Activated naive CD8-positive, alpha-beta T cell treated with anti-CD3 and anti-CD28 coated beads for 36 hours (primary cell): ENCODE measurements around the gene P3R3URF. TPM values are rescaled to one million over a fixed set of nuclear protein-coding genes. Genes with fewer than 3 reads are reported as not detected.
"Not testable (repeated sequence)": the region's sequence is repeated elsewhere in the genome, so short reads cannot be mapped to it uniquely, and the experiment has no call there.

Experiments used
- DNase-seq: peaks from one replicate; pipeline ENCODE4 v3.0.0; 2021
- H3K27ac Mint-ChIP-seq: one replicate; pipeline ENCODE4 v1.8.0; 2022; ENCODE audit warnings: mild to moderate bottlenecking, moderate library complexity, mixed read lengths
- H3K27me3 Mint-ChIP-seq: one replicate; pipeline ENCODE4 v1.8.0; 2022; ENCODE audit warnings: mild to moderate bottlenecking, mixed read lengths
- H3K36me3 Mint-ChIP-seq: one replicate; pipeline ENCODE4 v1.8.0; 2021; ENCODE audit warnings: mild to moderate bottlenecking, mixed read lengths
- H3K4me1 Mint-ChIP-seq: one replicate; pipeline ENCODE4 v1.8.0; 2021; ENCODE audit warnings: mixed read lengths
- H3K4me3 Mint-ChIP-seq: one replicate; pipeline ENCODE4 v1.8.0; 2022; ENCODE audit warnings: mild to moderate bottlenecking, moderate library complexity, mixed read lengths
- H3K9me3 Mint-ChIP-seq: one replicate; pipeline ENCODE4 v1.8.0; 2022; ENCODE audit warnings: mixed read lengths
- total RNA-seq, 2 experiments: library from RNA; stranded (reverse); gene quantifications; one replicate each; pipeline ENCODE4 v1.2.3, GENCODE V29; 2021

The P3R3URF gene
- not detected for total RNA-seq

DNA sequence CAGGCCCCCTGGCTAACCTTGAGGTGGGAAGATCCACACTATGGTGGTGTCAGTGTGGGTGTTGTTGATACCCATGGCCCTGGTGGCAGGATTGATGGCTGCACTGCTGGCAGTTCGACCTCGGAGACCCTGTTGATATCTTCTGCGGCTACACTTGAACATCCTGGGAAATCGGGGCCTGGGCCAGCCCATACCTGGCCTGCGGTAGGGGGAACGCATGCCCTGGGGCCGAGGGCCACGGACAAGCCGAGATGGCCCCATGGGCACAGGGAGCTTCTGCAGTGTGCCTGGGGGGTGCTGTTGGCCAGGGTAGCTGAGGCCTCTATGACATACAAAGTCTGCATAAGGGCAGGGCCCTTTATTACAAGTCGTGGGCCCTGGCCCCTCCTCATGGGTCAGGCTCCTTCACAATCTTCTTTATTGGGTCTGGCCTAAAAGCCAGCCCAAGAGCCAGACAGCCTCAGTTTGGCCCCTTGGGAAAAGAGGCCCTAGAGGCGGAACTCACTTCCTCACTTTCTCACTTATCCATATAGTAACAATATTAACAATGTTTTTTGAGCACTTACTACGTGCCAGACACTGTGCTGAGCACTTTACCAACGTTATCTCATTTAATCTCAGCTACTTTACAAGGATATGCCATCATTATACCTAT lies at the start of gene P3R3URF:
P3R3URF (minus strand) TSS at position 278 of the 655 bp plus-strand sequence; CDS start at position 261, 17 bp downstream.
- no peak within 1 kb of the TSS for H3K4me3 Mint-ChIP-seq

DNA sequence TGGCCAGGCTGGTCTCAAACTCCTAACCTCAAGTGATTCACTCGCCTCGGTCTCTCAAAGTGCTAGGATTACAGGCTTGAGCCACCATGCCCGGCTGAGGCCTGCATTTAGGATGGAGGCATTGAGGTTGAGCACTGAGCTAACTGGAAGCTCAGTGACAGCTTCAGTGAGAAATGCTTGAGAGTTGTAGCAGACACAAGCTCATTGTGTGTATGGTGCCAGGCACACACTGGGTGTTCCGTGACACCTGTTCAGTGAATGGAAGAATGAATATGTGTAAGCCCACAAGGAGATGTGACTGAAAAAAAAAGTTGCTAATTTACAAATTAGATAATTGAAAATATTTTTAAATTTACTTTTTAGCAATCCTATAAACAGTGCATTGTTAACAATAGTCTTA lies 48.7 kb upstream of the P3R3URF start:
- no peak overlapping the region for H3K4me3 Mint-ChIP-seq
- no peaks in the 10 kb centered on the region for H3K36me3 Mint-ChIP-seq
- no peaks in the 10 kb centered on the region for H3K9me3 Mint-ChIP-seq

More for the DNA sequence above, at the start of gene P3R3URF:
- H3K27ac Mint-ChIP-seq: no peak within 1 kb of the TSS
- H3K36me3 Mint-ChIP-seq: no peaks in the 10 kb centered on the region
- no peaks in the 10 kb centered on the region for H3K4me1 Mint-ChIP-seq
- DNase-seq: no peak
- no peaks in the 10 kb centered on the region for H3K9me3 Mint-ChIP-seq
- no peaks in the 10 kb centered on the region for H3K27me3 Mint-ChIP-seq

DNA sequence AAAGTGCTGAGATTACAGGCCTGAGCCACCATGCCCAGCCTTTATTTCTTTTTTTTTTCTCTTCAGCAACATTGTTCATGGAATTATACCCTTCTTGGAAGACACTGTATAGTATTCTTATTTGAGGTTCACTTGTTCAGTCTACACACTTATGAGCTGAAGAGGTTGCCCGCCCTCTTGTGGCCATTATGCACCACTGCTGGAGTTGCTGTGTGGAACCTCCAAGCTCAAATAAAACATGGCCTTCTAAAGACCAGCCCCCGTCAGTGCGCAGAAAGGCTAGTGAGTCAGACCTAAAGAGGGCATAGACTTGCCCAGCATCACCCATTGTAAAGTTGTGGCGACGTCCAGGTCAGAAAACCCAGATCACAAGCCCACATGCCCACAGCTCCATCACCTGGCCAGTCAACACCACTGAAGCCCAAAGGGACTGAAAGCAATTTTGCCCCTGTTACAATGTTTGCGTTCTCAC lies 47.2 kb upstream of the P3R3URF start:
- H3K27me3 Mint-ChIP-seq: no peaks in the 10 kb centered on the region
- H3K36me3 Mint-ChIP-seq: no peaks in the 10 kb centered on the region
- no peaks in the 10 kb centered on the region for H3K9me3 Mint-ChIP-seq
- H3K4me3 Mint-ChIP-seq: no peak overlapping the region
- H3K4me1 Mint-ChIP-seq: peaks cover 4% of the 10 kb centered on the region
- DNase-seq: peak; percentile 48
- no peak overlapping the region for H3K27ac Mint-ChIP-seq

More for the DNA sequence above, 48.7 kb upstream of the P3R3URF start:
- Mint-ChIP-seq H3K27me3 (no peaks in the 10 kb centered on the region), H3K27ac (no peak overlapping the region), H3K4me1 (peaks cover 6% of the 10 kb centered on the region)
- DNase-seq: no peak

DNA sequence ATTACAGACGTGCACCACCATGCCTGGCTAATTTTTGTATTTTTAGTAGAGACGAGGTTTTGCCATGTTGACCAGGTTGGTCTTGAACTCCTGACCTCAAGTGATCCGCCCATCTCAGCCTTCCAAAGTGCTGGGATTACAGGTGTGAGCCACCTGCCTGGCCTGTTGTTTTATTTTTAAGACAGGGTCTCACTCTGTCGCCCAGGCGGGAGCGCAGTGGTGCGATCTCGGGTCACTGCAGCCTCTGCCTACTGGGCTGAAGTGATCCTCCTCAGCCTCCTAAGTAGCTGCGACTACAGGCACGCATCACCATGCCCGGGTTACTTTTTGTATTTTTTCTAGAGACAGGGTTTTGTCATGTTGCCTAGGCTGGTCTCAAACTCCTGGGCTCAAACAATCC lies 46.8 kb upstream of the P3R3URF start:
- H3K9me3 Mint-ChIP-seq, H3K27me3 Mint-ChIP-seq: not testable (repeated sequence)

DNA sequence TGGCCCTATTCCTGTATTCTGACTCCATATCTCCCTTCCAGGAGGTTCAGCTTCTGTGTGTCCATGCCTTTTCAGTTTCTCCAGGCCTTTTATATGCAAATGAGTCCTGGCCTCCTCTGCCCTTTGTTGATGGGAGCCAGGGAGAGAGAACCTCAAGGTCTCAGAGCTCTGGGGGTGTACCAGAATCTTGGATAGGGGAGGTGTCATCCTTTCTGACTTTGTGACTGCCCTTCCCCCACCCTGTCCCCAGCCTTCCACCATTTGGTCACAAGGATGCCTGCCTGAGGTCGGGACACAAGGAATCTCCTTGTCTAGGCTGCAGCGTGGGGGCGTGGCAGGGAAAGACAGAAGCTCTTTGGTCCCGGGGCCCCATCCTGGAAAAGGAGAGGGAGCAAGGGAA lies 45.5 kb upstream of the P3R3URF start:
- no peak for DNase-seq
- peaks cover 4% of the 10 kb centered on the region for H3K4me1 Mint-ChIP-seq
- H3K36me3 Mint-ChIP-seq: no peaks in the 10 kb centered on the region
- no peak overlapping the region for H3K4me3 Mint-ChIP-seq
- H3K27ac Mint-ChIP-seq: no peak overlapping the region
- no peaks in the 10 kb centered on the region for H3K27me3 Mint-ChIP-seq
- H3K9me3 Mint-ChIP-seq: no peaks in the 10 kb centered on the region

More for the DNA sequence above, 46.8 kb upstream of the P3R3URF start:
- not testable (repeated sequence) for H3K36me3 Mint-ChIP-seq, H3K27ac Mint-ChIP-seq, H3K4me3 Mint-ChIP-seq, DNase-seq, H3K4me1 Mint-ChIP-seq

DNA sequence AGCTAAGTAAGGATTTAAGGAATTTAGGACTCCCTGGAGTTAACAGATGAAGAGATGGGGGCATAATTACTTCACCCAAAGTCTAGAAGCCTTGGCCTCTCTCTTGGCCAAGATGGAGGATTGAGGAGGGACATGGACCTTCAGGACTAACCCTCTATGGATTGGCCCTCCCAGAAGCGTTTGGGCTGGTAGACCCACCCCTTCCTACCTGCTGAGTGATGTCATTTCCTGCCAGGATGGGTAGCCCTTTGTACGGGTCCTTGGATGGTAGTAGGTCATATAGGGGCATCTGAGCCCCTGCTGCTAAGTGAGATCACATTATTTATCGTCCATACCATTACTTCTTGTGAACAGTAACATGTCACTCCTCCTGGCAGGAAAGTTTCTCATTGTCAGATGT lies 44.5 kb upstream of the P3R3URF start:
- H3K4me1 Mint-ChIP-seq: peaks cover 4% of the 10 kb centered on the region

DNA sequence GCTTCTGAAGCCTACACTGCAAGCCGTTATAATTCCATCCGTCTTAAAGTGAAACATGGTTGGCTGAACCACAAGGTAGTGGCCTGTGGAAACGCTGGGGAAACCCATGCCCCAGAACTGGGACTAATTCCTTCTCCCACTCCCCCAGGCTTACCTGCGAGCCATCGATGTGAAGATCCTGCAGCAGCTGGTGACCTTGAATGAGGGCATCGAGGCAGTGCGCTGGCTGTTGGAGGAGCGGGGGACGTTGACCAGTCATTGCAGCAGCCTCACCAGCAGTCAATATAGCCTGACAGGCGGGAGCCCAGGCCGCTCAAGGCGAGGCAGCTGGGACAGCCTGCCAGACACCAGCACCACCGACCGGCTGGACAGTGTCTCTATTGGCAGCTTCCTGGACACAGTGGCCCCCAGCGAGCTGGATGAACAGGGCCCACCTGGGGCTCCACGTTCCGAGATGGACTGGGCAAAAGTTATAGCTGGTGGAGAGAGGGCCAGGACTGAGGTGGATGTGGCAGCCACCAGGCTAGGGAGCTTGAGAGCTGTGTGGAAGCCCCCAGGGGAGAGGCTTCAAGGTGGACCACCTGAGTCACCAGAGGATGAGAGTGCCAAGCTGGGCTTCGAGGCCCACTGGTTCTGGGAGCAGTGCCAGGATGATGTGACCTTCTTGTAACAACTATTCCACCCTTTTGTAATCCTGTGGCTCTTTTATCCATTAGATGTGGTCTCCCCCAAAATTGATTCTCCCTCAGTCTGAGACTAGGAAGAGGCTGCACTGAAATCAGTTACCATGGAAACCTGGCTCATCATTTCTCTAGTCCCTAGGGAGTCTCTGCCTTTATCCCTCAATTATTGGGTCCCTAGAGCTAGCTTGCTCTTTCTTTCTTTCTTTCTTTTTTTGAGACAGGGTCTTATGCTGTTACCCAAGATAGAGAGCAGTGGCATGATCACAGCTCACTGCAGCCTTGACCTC lies 43.5 kb upstream of the P3R3URF start:
- no peak for DNase-seq
- Mint-ChIP-seq H3K4me1 (peaks cover 4% of the 10 kb centered on the region), H3K4me3 (no peak overlapping the region), H3K9me3 (no peaks in the 10 kb centered on the region), H3K27ac (no peak overlapping the region), H3K27me3 (no peaks in the 10 kb centered on the region), H3K36me3 (no peaks in the 10 kb centered on the region)

More for the DNA sequence above, 44.5 kb upstream of the P3R3URF start:
- Mint-ChIP-seq H3K27ac (no peak overlapping the region), H3K9me3 (no peaks in the 10 kb centered on the region), H3K4me3 (no peak overlapping the region), H3K36me3 (no peaks in the 10 kb centered on the region), H3K27me3 (no peaks in the 10 kb centered on the region)
- no peak for DNase-seq

DNA sequence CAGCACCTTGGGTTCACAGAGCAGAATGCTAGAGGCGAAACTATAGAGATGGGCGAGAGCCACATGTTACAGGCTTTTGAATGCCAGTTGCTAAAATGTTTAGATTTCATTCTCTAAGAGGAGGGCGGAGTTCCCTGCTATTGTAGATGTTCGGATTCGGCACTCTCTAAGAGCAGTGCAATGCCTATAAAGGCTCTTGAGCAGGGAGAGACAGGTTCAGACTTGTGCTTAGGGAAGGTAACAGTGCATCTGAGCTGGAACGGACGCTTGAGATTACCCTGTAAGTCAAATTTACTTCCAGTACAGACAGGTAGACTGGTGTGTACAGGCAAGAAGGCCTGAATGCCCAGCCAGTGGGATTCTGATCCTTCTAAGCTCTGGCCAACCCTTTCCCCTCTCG lies 42.2 kb upstream of the P3R3URF start:
- Mint-ChIP-seq H3K27ac (no peak overlapping the region), H3K36me3 (no peaks in the 10 kb centered on the region), H3K4me3 (no peak overlapping the region), H3K27me3 (no peaks in the 10 kb centered on the region), H3K4me1 (peaks cover 2% of the 10 kb centered on the region), H3K9me3 (no peaks in the 10 kb centered on the region)
- DNase-seq: no peak

DNA sequence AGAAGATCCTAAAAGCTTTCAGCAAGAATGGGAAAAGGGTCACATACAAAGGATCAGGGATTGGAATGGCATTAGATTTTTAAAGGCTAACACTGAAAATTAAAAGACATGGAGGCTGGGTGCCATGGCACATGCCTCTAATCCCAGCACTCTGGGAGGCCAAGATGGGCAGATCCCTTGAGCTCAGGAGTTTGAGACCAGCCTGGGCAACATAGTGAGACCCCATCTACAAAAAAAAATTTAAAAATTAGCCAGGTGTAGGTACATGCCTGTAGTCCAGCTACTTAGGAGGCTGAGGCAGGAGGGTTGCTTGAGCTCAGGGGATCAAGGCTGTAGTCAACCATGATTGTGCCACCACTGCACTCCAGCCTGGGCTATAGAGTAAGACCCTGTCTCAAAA lies 39.2 kb upstream of the P3R3URF start:
- Mint-ChIP-seq H3K36me3 (no peaks in the 10 kb centered on the region), H3K27me3 (no peaks in the 10 kb centered on the region), H3K27ac (no peak overlapping the region), H3K4me1 (no peaks in the 10 kb centered on the region), H3K4me3 (no peak overlapping the region), H3K9me3 (no peaks in the 10 kb centered on the region)
- no peak for DNase-seq

DNA sequence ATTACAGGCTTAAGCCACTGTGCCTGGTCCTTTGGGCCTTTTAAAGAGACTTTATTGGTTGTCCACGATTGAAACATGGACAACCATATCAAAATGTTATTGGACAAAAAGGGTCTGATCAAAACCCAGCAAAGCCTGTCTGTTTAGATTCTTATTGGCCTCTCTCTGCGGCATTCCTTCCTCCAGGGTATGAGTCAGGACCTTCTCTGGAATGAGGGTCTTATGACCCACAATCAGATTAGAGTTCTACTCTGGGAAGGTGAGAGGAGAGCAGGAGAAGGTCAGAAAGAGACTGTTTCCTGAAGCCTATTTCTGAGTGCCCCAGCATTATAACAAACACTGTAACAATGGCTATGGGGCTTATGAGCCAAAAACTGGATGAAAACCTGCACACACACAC lies 34.8 kb upstream of the P3R3URF start:
- no peaks in the 10 kb centered on the region for H3K27me3 Mint-ChIP-seq
- H3K4me1 Mint-ChIP-seq: no peaks in the 10 kb centered on the region
- no peaks in the 10 kb centered on the region for H3K36me3 Mint-ChIP-seq
- DNase-seq: no peak
- H3K4me3 Mint-ChIP-seq: no peak overlapping the region
- no peak overlapping the region for H3K27ac Mint-ChIP-seq
- no peaks in the 10 kb centered on the region for H3K9me3 Mint-ChIP-seq

DNA sequence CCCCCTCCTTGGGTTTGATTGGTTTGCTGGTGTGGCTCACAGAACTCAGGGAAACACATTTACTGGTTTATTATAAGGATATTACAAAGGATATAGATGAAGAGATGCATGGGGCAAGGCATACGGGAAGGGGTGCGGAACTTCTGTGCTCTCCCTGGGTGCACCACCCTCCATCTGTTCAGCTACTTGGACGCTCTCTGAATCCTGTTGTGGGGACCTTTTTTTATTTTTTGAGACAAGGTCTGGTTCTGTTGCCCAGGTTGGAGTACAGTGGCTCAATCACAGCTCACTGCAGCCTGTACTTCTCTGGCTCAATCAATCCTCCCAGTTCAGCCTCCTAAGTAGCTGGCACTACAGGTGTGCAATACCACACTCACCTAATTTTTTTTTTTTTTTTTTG lies 34.3 kb upstream of the P3R3URF start:
- Mint-ChIP-seq H3K4me3 (no peak overlapping the region), H3K9me3 (no peaks in the 10 kb centered on the region), H3K27ac (no peak overlapping the region), H3K27me3 (no peaks in the 10 kb centered on the region), H3K4me1 (no peaks in the 10 kb centered on the region), H3K36me3 (no peaks in the 10 kb centered on the region)
- no peak for DNase-seq

DNA sequence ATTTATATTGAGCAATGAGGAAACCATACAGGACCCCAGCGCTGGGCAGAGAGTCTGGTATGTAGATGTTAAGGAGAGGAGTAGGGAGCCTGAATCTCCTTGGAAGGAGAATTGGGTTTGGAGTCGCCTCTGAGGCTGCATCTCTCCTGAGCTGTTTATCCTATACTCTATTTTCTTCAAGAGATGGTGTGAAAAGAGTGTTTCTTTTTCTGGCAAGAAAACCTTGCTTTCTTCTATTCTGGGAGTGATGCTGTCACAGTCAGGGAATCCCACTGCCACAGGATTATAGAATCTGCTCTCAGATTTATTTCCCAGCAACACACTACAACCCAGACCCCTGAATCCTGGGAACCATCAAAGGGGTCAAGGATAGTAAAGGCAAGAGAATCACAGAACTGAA lies 30.1 kb upstream of the P3R3URF start:
- H3K36me3 Mint-ChIP-seq: no peaks in the 10 kb centered on the region

DNA sequence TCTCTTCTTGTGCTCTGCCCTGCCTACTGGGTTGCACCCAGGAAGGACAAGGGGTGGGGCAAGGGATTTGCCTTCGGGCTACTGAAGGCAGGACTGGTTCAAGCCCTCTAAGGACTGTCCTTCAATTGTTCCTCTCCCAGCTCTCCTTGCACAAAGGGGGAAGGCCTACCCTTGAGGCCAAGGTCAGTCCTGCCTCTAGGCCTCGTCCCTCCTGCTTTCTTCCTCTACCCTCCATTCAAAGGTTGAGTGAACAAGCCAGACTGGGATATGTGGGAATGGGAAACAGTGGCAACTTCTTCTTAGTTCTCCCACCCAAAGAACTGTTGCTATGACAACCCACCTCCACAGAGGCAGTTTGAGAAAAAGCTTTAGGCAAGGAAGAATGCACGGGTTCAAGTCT lies 29.5 kb upstream of the P3R3URF start:
- Mint-ChIP-seq H3K4me3 (no peak overlapping the region), H3K4me1 (peaks cover 9% of the 10 kb centered on the region), H3K27me3 (no peaks in the 10 kb centered on the region), H3K27ac (peak overlapping the region; percentile 13), H3K36me3 (no peaks in the 10 kb centered on the region), H3K9me3 (no peaks in the 10 kb centered on the region)
- no peak for DNase-seq

More for the DNA sequence above, 30.1 kb upstream of the P3R3URF start:
- DNase-seq: no peak
- H3K9me3 Mint-ChIP-seq: no peaks in the 10 kb centered on the region
- H3K4me1 Mint-ChIP-seq: peaks cover 9% of the 10 kb centered on the region
- no peak overlapping the region for H3K27ac Mint-ChIP-seq
- H3K4me3 Mint-ChIP-seq: no peak overlapping the region
- no peaks in the 10 kb centered on the region for H3K27me3 Mint-ChIP-seq

DNA sequence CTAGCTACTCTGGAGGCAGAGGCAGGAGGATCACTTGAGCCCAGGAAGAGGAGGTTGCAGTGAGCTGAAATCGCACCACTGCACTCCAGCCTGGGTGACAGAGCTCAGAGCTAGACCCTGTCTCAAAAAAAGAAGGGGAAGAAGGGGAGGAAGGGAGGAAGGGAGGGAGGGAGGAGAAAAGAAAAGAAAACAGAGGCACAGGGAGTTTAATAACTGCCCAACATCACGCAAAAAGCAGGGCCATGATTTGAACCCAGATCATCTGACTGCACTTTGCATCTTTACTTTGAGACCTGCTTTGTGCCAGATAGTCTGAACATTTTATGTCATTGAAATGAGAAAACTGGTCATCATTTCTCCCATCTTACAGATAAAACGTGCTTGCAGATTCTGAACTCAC lies 28.9 kb upstream of the P3R3URF start:
- Mint-ChIP-seq H3K36me3 (peaks cover 1% of the 10 kb centered on the region), H3K9me3 (no peaks in the 10 kb centered on the region), H3K4me3 (no peak overlapping the region), H3K27ac (no peak overlapping the region), H3K27me3 (no peaks in the 10 kb centered on the region), H3K4me1 (peaks cover 10% of the 10 kb centered on the region)
- no peak for DNase-seq

DNA sequence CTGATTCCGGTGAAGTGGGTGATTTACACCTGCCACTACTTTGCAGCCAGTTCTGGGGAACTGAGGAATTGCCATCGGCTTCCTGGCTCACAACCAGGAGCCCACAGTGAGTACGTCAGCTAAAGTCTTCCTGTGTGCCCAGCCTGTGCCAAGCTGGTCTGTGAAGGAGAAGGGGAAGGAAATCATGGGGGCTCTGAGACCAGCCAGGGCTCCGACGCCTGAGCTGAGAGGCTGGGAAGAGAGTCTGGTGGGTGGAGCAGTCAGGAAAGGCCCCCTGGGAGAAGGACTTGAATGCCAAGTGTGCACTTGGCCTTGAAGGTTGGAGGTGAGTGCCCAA lies 28.1 kb upstream of the P3R3URF start:
- H3K4me1 Mint-ChIP-seq: peaks cover 12% of the 10 kb centered on the region
- H3K27me3 Mint-ChIP-seq: no peaks in the 10 kb centered on the region
- H3K27ac Mint-ChIP-seq: no peak overlapping the region
- no peak overlapping the region for H3K4me3 Mint-ChIP-seq
- peaks cover 1% of the 10 kb centered on the region for H3K36me3 Mint-ChIP-seq
- DNase-seq: no peak
- no peaks in the 10 kb centered on the region for H3K9me3 Mint-ChIP-seq
